HG03342 (cell line): ENCODE results near the gene FAM83E.

Experiments used
- ATAC-seq: cut with Tn5 transposase; IDR thresholded peaks from one replicate; pipeline ENCODE4 v1.9.1; 2021; ENCODE audit warnings: mild to moderate bottlenecking, moderate library complexity; ENCODE audit not compliant: unreplicated experiment

The FAM83E gene

DNA sequence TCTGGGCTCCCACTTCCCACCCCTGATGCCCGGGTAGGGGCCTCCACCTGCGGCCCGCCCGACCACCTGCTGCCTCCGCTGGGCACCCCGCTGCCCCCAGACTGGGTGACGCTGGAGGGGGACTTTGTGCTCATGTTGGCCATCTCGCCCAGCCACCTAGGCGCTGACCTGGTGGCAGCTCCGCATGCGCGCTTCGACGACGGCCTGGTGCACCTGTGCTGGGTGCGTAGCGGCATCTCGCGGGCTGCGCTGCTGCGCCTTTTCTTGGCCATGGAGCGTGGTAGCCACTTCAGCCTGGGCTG is 14.4 kb upstream of the FAM83E start:
- no peak for ATAC-seq

DNA sequence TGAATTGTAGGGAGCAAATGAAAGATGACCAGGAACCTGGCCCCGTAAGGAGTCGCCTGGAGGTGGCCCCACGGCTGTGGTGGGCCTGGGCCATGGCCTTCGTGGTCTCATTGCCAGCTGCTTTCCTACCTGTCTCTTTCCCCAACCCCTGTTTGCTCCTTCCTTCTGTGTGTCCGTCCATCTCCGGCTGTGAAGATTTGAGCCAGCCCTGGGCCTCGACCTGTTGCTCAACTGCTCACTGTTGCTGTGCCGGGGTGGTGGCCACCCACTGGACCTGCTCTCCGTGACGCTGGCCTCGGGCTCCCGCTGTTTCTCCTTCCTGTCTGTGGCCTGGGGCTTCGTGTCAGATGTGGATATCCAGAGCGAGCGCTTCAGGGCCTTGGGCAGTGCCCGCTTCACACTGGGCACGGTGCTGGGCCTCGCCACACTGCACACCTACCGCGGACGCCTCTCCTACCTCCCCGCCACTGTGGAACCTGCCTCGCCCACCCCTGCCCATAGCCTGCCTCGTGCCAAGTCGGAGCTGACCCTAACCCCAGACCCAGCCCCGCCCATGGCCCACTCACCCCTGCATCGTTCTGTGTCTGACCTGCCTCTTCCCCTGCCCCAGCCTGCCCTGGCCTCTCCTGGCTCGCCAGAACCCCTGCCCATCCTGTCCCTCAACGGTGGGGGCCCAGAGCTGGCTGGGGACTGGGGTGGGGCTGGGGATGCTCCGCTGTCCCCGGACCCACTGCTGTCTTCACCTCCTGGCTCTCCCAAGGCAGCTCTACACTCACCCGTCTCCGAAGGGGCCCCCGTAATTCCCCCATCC is 13.8 kb upstream of the FAM83E start:
- no peak for ATAC-seq

DNA sequence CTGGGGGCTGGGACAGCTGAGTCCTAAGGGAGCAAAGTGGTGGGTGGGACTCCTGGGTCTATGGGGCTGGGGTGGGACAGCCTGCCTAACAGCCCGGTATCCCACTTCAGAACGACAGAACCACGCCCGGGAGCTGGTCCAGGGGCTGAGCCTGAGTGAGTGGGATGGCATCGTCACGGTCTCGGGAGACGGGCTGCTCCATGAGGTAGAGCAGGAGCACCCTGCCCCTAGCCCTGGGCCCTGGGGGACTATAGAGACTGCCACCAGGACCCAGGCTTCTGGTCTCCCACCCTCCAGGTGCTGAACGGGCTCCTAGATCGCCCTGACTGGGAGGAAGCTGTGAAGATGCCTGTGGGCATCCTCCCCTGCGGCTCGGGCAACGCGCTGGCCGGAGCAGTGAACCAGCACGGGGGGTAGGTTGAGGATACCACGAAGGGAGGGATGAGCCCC is 13.0 kb upstream of the FAM83E start:
- no peak for ATAC-seq

DNA sequence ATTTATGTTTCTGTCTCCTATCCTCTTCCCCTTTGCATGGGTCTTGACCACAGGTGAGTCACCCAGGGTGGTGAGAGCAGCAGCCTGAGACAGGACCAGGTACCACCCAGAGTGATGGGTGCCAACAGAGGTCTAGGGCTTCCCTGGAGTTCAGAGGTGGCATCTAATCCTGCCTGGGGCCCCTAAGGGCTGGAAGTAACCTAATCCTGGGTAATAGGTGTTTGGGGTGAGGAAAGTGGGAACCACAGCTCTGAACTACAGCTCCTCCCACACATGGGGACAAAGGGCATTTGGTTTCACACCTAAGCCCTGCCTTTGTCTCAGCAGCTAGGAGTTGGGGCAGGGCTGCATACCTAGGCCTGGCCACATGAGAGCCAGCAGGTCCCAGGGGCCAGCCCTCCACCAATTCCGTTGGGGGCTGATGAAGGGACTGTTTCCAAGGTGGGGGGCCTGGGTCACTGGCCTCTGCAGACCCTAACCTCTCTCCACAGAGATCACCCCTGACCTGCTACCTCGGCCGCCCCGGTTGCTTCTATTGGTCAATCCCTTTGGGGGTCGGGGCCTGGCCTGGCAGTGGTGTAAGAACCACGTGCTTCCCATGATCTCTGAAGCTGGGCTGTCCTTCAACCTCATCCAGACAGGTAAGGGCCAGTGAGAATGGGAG is 12.5 kb upstream of the FAM83E start:
- ATAC-seq, result no peak

DNA sequence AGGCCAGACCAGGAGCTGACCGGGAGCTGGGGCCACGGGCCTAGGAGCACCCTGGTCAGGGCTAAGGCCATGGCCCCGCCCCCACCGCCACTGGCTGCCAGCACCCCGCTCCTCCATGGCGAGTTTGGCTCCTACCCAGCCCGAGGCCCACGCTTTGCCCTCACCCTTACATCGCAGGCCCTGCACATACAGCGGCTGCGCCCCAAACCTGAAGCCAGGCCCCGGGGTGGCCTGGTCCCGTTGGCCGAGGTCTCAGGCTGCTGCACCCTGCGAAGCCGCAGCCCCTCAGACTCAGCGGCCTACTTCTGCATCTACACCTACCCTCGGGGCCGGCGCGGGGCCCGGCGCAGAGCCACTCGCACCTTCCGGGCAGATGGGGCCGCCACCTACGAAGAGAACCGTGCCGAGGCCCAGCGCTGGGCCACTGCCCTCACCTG is 11.0 kb upstream of the FAM83E start:
- ATAC-seq, result no peak

DNA sequence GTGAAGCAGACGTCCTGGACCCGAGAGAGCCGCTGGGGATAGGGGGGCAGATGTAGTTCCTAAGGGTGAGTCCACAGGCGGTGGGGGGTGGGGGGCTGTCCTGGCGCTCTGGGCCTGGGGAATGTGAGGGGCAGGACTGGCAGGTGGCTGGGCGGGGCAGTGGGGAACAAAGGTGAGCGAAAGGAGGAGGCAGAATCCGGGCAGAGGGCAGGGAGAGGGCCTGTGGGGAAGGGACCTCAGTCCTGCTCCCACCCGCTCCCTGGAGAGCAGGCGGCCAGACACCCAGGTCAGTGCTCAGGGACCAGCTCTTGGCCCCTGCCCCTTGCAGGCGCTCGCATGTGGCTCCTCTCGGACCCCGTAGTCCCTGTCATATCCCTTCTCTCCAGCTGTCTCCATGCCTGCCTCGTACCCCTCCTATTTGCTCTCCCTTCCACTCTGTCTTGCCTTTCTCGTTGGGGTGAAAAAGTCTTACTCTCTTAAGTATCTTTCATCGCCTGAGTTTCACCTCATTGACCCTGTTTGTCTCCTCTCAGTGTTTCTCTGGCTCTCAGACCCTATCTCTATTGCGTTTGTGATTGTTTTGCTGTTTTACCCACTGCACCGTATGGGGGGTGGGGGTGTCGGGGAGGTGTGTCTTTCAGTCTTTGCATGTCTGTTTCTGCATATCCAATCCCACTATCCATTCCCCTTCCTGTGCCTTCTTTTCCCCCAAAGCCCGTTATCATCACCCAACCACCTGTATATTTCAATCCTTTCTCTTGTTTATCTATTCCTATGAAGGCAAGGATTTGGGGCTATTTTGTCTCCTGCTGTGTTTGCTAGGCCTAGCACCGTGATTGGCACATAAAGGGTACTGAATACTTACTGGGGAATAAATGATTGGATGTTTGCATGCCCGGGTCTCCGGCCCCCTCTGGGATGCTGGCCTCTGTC is 10.2 kb upstream of the FAM83E start:
- no peak for ATAC-seq

DNA sequence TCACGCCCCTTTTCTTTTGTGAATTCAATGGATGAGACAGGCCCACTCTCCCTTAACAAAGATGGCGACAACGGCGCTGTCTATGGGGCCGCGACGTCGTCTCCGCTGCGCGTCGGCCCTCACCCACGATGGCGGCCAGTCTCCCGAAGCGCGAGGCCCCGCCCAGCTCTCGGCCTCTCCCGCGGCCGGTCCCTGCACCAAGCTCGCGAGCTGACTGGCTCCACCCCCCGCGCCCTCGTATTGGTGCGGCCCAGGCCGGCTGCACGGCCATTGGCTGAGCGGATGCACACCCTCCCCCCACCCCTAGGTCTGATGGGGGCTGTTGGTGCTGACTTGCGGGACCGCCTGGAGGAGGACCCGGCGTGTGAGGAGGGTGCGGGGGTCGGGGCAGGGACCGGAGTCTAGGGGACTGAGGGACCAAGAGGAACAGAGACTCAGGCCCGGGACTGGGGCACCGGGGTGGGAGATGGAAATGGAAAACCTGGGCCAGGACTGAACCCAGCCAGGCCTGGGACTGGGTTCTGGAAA is 9.3 kb upstream of the FAM83E start:
- peak; percentile 59 for ATAC-seq

DNA sequence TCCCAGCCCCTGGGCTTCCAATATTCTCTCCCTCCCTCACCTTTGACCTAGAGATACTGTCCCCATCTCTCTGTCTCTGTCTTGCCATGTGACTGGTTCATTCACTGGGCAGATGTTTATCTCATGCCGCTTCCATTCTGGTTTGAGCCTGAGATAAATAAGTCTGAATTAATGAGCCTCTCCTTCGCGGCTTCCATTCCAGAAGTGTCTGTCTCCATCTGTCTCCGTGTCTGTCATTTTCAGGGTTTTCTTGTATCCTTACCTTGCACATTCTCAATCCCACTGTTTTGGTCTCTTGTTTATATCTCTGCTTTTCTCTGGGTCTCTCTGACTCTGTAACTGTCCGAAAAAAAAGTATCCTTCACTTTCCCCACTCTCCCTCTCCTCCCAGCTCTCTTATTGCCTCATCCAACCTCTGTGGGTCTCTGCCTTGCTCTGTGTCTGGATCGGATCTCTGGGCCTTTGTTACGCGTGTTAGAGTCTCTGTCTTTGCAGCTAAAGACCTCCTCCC is 8.7 kb upstream of the FAM83E start:
- no peak for ATAC-seq

DNA sequence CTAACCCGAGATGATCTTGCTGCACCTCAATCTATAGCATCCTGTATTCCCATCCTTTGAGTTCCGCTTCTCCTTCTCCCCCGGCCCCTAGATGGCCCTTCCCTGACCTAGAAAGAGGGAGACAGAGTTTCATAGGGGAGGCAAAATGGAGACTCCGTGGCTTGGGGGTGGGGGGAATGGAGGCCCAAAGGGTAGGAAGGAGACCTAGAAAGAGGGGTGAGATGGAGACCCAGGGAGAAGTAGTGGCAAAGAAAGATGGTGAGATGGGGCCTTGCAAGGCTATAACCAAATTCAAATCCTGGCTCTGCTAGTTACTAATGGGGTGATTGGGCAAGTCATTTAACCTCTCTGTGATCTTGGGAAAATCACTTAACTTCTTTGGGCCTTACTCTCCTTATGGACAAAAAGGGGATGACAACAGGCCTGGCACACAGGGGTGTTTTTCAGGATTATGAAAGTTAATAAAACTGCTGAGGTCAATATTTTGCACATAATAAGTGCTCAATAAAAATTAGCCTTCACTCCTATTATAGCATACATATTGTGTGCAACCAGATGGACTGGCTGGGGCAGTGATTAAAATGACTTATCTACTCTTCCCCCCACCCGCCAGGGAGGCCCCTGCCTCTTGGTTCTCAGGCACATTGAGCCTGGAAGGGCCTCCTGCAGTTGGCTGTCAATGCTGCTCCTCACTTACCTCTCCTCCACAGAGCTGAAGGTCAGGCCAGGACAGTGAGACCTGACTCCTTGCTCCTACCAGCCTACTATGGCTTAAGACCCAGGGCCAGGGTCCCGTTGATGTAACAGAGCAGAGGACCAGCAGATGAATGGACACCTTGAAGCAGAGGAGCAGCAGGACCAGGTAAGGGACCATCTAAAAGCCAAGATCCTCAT is 5.1 kb upstream of the FAM83E start:
- no peak for ATAC-seq

DNA sequence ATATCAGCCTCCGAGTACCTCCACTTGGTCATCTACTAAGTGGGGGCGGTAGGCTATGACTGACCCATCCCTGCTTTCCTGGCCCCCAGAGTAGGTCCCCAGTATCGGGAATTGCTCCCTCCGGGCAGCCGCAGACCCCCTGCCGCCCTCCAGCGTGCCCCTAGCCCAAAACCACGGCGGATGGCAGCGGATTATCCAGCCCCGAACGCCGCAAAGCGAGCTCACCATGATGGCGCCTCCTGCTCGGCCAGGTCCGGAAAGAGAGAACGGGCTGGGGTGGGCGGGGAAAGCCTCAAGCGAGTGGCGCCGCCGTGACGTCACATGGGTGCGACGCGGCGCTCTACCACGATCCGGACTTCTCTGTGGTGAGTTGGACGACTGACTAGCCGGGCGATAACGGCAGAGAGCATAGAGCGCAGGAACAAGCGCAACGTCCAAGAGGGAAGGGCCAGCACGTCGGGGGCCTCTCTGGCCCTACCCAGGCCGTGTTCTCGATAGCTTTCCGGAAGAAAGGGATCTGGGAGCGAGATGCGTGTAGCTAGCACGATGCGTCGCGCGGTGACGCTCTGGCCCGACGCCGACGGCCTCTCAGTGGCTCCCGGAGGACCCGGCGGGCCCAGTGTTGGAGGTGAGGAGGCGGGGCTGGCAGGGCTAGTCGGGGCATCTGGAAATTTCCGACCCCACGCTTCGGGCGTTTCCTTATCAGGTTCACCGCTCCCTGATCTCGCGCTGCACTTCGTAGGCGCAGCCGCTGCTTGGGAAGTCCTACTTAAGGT is 4.2 kb upstream of the FAM83E start, which contains the start of the genes RPL18 and SPHK2:
Gene RPL18, minus strand, starts transcription at position 263 of the 776 bp plus-strand sequence. Its CDS starts 35 bp downstream, at position 228.
Gene SPHK2, plus strand, starts transcription at position 591 of the 776 bp plus-strand sequence. CDS start 1,009 bp downstream, outside the sequence.
- peak; percentile 71 for ATAC-seq

DNA sequence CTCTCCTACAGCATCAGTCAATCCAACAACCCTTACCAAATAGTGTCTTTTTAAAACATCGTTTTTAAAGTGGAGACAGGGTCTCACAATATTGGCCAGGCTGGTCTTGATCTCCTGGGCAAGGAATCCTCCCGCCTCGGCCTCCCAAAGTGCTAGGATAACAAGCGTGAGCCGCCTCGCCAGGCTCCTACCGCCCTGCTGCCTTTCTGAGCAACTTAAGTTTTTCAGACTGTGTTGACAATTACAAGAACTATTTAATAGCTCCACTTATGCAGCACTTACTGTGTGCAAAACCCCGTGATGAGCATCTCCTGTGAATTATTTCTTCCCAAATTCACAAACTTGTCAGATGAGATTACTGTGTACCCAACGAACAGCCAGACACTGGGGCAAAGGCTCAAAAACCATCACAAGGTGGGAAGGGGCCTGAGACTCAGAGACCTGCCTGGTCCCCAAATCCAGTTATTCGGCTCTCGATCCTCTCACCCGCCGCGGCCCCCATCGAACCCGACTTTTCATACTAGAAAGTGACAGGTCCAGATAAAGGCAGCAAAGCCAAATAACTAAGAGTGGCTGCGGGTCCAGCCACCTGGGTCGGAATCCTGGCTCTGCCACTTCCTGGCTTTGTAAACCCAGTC is 3.5 kb upstream of the FAM83E start:
- ATAC-seq, result no peak

DNA sequence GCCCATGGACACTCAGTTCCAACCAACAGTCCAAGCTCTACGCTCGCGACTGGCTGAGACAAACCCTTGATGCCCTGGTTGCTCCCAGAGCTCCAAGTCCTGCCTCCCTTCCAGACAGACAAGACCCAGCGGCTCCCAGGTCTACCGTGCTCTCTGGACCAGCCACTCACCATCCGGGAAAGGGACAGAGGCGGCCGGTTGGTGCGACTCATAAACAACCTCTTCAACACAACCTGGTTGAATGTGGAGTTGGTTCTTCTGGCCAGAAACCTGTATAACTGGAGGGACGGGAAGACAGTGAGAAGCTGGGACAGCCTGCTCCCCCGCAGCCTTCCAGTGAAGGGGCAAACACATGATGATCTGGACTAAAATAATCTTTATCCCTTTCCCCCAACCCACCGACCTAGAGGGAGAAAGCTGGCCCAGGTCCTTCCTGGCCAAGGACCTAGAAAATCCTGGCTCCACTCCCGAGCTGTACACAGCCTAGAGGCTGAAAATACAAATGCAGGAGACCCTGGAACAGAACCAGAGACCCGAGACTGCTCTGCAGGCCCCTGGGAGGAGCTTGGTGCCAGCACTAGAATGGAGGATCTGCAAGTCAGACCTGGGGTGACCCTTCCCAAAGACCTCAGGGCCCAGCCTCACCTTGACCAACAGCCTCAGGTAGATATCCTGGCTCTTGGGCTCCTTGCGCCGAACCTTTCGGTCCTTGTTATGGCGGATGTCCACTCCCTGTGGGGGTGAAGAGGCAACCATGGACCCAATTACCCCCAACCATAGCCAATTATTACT is 2.5 kb upstream of the FAM83E start:
- no peak for ATAC-seq

DNA sequence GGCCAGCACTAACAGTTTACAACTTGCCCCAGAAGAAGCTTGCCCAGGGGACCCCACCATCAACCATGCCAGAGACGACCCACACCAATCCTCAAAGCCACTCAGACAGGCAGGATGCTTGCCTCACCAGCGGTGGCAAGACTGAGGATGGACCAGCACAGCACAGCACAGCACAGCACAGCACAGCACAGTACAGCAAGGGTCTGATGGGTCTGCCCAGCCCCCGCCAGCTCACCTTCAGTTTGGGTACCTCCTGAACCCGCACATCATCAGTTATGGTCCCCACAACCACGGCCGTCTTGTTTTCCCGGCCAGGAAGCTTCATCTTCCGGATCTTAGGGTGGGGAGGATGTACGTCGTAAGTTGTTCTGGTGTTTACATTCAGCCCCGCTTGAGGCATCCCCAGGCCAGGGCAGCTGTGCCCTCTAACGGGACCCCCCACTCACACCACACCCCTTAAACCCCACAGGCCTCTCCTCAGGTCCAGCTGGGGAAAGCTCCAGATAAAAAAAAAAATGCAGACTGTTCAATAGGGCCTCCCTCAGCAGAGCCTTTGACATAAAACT is 1.7 kb upstream of the FAM83E start:
- no peak for ATAC-seq

DNA sequence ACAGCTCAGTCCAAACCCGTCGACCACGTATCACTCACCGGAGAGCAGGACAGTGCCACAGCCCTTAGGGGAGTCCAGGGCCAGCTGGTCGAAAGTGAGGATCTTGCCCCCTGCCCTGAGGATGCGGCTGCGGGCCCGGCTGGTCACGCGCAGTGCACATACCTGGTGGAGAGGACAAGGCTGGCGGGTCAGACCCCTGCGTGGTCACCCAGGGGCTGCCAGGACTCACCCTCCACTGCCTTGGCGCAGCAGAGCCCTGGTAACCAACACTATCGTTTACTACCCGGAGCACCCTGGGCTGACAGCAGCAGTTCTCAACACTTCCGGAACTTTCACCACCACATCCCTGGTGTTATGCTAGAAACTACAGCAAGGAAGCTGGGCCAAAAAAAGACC is 1.2 kb upstream of the FAM83E start:
- no peak for ATAC-seq

DNA sequence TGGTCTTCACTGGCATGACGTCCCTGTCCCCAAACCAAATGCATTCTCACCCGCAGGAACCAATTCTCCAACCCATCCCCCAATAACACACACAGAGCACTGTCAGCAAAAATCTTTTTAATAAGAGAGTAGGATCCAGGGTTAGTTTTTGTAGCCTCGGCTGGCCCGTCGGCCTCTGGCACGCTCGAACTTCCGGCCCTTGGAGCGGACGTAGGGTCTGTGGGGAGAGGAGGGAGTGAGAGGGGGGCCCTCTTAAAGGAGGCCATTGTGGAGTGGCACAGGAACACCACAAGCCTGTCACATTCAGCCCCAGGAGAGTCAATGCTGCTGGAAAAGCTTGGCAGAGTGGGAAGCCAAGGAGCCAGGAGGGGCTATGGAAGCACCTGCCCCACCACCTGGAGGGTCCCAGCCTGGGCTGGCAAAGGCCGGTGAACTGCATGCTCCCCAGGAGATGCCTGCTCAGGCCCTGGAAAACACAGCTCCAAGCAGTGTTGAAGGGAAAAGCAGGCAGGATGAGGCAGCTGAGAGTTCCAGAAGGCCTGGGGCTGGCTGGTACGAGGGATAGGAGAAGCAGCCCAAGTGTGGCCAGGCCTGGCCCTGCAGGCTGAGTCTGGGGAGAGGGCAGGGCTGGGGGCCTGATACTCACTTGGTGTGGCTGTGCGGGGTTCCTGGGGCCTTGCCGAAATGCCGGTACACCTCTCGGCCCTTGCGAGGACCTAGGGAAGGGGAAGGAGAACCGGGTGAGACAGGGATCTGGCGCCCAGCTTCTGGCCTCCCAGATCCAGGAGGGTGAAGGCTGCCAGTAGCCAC is 560 bp upstream of the FAM83E start:
- no peak for ATAC-seq

DNA sequence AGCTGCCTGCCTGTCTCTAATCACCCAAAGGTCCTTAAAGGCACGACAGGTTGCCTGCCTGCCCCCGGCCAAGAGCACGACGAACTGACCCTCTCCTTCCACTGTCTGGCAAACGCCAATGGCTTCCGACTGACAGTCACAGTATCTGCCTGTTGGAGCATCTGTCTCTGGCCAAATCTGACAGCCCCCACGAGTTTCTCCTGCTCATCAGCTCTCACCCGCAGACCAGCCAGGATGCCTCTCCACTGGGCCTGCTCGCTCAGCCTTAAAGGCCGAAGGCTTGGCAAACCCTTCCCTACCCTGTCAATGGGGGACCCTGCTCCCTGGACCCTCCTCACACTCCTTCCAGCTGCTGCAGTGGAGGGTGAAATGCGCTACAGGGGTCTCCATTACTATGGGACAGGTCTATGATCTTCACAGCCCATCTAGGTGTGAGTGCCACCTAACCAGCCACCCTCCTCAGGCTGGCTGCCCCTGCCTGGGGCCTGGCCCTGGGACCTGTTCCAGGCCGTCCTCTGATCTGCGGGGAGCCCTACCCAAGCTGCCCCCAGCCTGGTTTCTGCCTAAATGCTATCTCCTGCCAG is 932 bp downstream of the FAM83E start:
- no peak for ATAC-seq
